ENCODE data around the gene YDJC.
A peak's percentile ranks its signal among the peaks of the same experiment; 100 is the strongest.
"Not testable (repeated sequence)": the region's sequence is repeated elsewhere in the genome, so short reads cannot be mapped to it uniquely, and the experiment has no call there.

The YDJC gene

GRCh38 chr22:21651521-21652009 lies 21.7 kb upstream of the YDJC start:
- no peak for DNase-seq (ENCODE audit: low read depth)

GRCh38 chr22:21650823-21651520 lies 21.1 kb upstream of the YDJC start:
- DNase-seq (ENCODE audit: low read depth) = no peak

DNA sequence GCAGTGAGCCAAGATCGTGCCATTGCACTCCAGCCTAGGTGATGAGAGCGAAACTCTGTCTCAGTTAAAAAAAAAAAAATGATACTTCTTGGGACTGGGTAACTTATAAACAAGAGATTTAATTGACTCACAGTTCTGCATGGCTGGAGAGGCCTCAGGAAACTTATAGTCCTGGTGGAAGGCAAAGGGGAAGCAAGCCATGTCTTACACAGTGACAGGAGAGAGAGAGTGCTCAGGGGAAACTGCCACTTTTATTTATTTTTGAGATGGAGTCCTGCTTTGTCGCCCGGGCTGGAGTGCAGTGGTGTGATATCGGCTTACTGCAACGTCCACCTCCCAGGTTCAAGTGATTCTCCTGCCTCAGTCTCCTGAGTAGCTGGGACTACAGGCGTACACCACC lies 20.5 kb upstream of the YDJC start:
- DNase-seq (ENCODE audit: low read depth) = no peak

DNA sequence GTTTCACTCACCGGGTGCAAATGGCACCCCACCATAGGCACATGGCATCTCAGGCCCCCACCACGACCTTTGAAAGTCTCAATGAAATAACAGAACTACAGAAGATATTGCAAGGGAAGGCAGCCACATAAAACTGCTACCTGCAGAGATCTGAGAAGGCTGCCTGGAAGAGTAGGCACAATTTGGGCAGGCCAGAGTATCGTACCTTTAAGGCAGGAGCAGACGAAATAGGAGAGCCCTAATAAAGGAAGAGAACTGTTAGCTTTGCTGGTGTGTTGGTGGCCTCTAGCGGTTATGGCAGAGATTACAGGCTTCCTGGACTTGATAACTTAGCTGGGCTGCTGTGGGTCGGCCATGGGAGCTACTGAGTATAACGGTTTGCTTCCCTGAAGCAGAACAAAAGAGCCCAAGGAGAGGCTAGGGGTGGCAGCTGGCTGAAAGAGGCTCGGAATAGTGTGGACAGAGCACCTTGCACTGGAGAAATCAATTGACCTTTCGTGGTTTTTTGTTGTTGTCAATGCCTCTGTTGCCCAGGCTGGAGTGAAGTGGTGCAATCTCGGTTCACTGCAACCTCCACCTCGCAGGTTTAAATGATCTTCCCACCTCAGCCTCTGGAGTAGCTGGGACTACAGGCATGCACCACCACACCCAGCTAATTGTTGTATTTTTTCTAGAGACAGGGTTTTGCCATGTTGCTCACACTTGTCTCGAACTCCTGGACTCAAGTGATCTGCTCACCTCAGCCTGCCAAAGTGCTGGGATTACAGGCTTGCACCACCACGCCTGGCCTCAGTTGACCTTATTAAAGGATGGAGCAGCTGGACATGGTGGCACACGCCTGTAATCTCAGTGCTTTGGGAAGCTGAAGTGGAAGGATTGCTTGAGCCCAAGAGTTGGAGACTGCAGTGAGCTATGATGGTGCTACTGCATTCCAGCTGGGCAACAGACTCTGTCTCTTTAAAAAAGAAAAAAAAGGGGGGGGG lies 17.1 kb upstream of the YDJC start:
- DNase-seq (ENCODE audit: low read depth) = peak; percentile 64

DNA sequence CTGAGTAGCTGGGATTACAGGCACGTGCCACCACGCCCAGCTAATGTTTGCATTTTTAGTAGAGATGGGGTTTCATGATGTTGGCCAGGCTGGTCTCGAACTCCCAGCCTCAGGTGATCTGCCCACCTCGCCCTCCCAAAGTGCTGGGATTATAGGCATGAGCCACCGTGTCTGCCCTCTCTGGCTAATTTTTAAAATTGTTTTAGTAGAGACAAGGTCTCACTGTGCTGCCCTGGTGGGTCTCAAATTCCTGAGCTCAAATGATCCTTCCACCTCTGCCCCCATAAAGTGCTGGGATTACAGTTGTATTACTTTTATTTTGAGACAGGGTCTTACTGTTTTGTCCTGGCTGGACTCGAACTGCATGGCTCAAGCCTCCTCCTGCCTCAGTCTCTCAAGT lies 15.7 kb upstream of the YDJC start:
- DNase-seq (ENCODE audit: low read depth) = not testable (repeated sequence)

GRCh38 chr22:21643533-21644357 lies 13.9 kb upstream of the YDJC start:
- DNase-seq (ENCODE audit: low read depth) = no peak

DNA sequence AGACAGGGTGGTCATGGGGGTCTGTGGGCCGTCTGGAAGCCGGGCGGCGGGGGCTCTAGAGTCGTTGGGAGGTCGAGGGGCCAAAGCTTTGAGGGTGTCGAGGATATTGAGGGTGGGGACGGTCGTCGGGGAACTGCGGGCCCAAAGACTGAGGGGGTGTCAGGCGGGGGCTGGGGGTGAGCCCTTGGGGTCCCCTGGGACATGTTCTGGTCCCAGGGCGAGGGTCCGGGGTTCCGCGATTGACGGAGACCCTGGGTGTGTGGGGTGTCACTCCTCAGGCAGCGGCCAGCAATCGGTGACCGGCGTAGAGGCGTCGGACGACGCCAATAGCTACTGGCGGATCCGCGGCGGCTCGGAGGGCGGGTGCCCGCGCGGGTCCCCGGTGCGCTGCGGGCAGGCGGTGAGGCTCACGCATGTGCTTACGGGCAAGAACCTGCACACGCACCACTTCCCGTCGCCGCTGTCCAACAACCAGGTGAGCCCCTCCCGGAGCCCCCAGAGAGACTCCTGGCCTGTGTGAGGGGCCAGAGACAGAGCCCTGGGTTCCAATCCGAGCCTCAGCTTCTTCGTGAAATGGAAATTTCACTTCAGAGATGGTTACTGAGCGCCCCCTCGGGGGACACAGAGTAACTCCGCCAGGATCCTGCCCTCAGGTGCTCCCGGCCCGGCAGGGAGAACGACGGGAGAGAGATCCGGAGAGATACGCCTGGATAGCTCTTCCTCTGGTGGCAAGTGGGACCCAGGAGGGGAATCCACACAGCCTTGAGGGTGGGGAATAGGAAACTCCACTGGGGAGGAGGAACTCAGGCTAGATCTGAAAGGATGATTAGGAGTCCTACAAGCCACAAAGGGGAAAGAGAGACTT lies 13.0 kb upstream of the YDJC start:
- peak; percentile 41 for DNase-seq (ENCODE audit: low read depth)

DNA sequence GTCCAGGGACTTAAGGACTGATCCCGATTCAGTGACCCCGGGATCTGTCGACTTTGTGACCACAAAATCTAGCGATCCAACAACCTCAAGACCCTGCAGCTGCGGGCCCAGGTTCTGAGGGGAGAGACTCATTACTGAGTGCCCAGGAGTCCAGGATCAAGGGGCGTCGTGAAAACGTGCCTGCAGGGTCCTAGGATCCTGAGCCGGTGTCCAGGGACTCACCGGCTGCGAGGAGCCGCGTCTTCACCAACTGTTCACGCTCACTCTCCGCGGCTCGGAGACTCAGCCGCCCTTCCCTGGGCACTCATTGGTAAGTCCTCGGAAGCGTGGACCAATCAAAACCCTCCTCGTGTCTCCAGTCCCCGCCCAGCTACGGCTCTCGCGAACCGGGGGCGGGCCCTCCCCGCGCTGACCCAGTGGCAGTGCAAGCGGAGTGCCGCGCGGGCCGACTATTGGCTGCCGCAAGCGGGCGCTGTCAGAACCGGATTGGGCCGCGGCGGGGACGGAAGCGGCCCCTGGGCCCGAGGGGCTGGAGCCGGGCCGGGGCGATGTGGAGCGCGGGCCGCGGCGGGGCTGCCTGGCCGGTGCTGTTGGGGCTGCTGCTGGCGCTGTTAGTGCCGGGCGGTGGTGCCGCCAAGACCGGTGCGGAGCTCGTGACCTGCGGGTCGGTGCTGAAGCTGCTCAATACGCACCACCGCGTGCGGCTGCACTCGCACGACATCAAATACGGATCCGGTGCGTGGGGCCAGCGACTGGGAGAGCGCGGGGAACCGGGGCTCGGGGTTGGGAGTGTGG lies 12.2 kb upstream of the YDJC start, which contains the start of gene SDF2L1:
TSS of gene SDF2L1 (plus strand) at position 514 of the 795 bp plus-strand sequence. CDS start at position 549, 35 bp downstream.
- DNase-seq (ENCODE audit: low read depth) = peak; percentile 96

GRCh38 chr22:21641417-21641788 lies 11.6 kb upstream of the YDJC start:
- no peak for DNase-seq (ENCODE audit: low read depth)

- no peak for DNase-seq (ENCODE audit: low read depth)
Measured at GRCh38 chr22:21640810-21641209, 11.0 kb upstream of the YDJC start.

DNA sequence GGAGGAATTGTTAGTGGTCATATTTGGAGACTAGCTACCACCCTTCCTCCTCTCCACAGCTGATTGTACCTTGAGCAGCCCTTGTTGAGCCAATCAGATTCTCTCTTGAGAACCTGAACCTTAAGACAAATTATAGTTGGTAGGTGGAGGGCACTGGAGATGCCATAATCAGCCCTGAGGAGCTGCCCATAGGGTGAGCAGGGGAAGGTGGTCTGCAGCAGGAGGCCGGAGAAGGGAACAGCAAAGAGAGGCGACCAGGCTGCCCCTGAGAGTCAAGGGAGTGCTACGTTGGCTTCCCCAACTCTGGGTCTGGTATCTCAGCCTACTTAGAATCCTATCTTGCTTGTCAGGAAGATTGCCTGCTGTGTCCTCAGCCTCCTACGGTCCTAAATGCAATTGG lies 9.5 kb upstream of the YDJC start:
- no peak for DNase-seq (ENCODE audit: low read depth)

GRCh38 chr22:21637450-21637849 lies 7.6 kb upstream of the YDJC start:
- not testable (repeated sequence) for DNase-seq (ENCODE audit: low read depth)

GRCh38 chr22:21636629-21637218 lies 6.9 kb upstream of the YDJC start:
- no peak for DNase-seq (ENCODE audit: low read depth)

DNA sequence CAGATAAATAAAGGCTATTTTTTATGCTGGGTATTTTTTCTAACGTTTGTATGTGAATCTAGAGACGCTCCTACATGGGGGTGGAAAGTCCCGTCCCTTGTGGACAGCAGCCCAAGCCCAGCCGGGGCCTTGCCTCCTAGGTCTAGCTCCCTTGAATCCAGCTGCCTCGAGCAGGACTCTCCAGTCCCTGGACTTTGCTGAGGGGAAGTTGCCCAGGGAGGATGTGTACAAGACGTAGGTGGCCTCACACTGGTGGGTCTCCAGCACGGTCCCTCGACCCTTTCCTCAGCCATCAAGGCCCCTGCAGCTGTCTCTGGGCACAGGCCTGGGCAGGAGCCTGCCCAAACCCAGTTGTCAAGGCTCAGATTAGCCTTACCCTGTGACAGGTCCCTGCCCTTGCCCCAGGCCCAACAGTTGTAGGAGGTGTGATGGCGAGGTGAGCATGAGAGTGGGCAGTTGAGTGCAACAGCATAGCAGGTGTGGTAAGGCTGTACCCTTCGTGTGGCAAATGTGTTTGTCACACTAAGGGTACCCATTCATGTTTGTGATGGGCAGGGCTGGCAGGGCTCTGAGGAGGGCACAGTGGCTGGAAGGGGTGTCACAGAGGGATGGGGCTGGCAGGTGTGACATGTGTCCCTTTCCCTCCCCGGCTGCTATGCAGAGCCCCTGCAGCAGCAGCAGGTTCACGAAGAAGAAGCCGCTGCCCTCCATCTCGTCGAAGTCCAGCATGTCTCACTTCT lies 6.1 kb upstream of the YDJC start:
- no peak for DNase-seq (ENCODE audit: low read depth)

DNA sequence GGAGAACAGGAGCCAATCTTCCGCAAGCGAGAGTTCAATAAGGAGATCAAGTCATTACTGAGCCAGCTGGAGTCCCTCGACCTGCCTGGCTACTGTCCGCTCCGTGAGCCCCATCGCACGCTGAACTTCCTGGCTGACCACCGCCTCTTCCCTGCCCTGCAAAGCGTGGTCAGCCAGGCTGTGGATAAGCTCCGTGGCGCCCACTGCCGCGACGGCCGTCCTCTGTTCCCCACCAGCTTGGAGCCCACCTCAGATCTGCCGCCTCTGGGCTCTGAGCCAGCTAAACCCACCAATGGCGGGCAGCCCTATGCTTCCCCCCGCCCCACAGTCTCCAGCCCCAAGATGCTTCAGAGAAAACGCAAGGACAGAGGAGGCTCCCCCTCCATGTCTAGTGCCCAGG lies 5.0 kb upstream of the YDJC start:
- DNase-seq (ENCODE audit: low read depth) = no peak

GRCh38 chr22:21634081-21634480 lies 4.3 kb upstream of the YDJC start:
- DNase-seq (ENCODE audit: low read depth) = no peak

GRCh38 chr22:21633481-21633880 lies 3.7 kb upstream of the YDJC start:
- no peak for DNase-seq (ENCODE audit: low read depth)

GRCh38 chr22:21632931-21633330 lies 3.1 kb upstream of the YDJC start:
- no peak for DNase-seq (ENCODE audit: low read depth)

GRCh38 chr22:21632237-21632895 lies 2.5 kb upstream of the YDJC start, which contains the start of gene CCDC116:
Gene CCDC116, plus strand, starts transcription at chr22:21632760. Its CDS starts 422 bp downstream, at chr22:21633182.
- DNase-seq (ENCODE audit: low read depth) = peak; percentile 35

All from activated gamma-delta T cell treated with anti-CD3 and anti-CD28 coated beads, Interleukin-2, amount 50 U/mL, for 16 hours (primary cell).